GM18520 (cell line): ENCODE results near the gene PDE1C.

ENCODE experiments used
- ATAC-seq: cut with Tn5 transposase; IDR thresholded peaks from one replicate; pipeline ENCODE4 v1.9.1; 2021; ENCODE audit not compliant: unreplicated experiment

PDE1C gene

GRCh38 chr7:31997423-31997822 is 72.8 kb downstream of the PDE1C start:
- no peak for ATAC-seq

GRCh38 chr7:31995134-31995533 is 75.1 kb downstream of the PDE1C start:
- ATAC-seq: no peak

- ATAC-seq: no peak
Observed at GRCh38 chr7:31991846-31992245, 78.4 kb downstream of the PDE1C start.

- ATAC-seq: no peak
Observed at GRCh38 chr7:31991406-31991805, 78.8 kb downstream of the PDE1C start.

- ATAC-seq: no peak
Observed at GRCh38 chr7:31986878-31987518, 83.2 kb downstream of the PDE1C start.

- ATAC-seq: no peak
Observed at GRCh38 chr7:31982962-31983361, 87.2 kb downstream of the PDE1C start.

- ATAC-seq: no peak
Observed at GRCh38 chr7:31981874-31982390, 88.3 kb downstream of the PDE1C start.

GRCh38 chr7:31979690-31980330 is 90.4 kb downstream of the PDE1C start:
- ATAC-seq: no peak

- no peak for ATAC-seq
Observed at GRCh38 chr7:31975546-31975945, 94.7 kb downstream of the PDE1C start.

- ATAC-seq: no peak
Observed at GRCh38 chr7:31974351-31974750, 95.9 kb downstream of the PDE1C start.

GRCh38 chr7:31971049-31971667 is 99.0 kb downstream of the PDE1C start:
- no peak for ATAC-seq

GRCh38 chr7:31970501-31970900 is 99.7 kb downstream of the PDE1C start:
- no peak for ATAC-seq

GRCh38 chr7:31963569-31964175 is 106.5 kb downstream of the PDE1C start:
- no peak for ATAC-seq

- no peak for ATAC-seq
Observed at GRCh38 chr7:31962246-31962645, 108.0 kb downstream of the PDE1C start.

- ATAC-seq: no peak
Observed at GRCh38 chr7:31958226-31958625, 112.0 kb downstream of the PDE1C start.

- no peak for ATAC-seq
Observed at GRCh38 chr7:31957756-31958155, 112.5 kb downstream of the PDE1C start.

GRCh38 chr7:31957090-31957720 is 113.0 kb downstream of the PDE1C start:
- ATAC-seq: no peak

GRCh38 chr7:31955641-31956040 is 114.6 kb downstream of the PDE1C start:
- ATAC-seq: no peak

- ATAC-seq: no peak
Observed at GRCh38 chr7:31955021-31955420, 115.2 kb downstream of the PDE1C start.

- no peak for ATAC-seq
Observed at GRCh38 chr7:31954500-31954899, 115.7 kb downstream of the PDE1C start.

- ATAC-seq: no peak
Observed at GRCh38 chr7:31953432-31953831, 116.8 kb downstream of the PDE1C start.
